ENCODE data around the gene TMEM95. TPM values are rescaled to one million over a fixed set of nuclear protein-coding genes. Genes with fewer than 3 reads are reported as not detected.

The TMEM95 gene
- total and polyA plus RNA-seq, 2 of the 8 experiments (the other 6 are each of a cell fraction or from before 2014, with no cell fraction given), result not detected

GRCh38 chr17:7327056-7327455, 27.9 kb upstream of the TMEM95 start:
- Histone ChIP-seq H2BK20ac (ENCODE audit: low read length) (no peak overlapping the region), H3K9ac (replicated peaks in 1 of 4; ENCODE audit: extremely low read depth in 1 of 4, low read depth in 3 of 4, low read length in 3 of 4) (no peak overlapping the region), H3K27me3 (replicated peaks in 1 of 4; ENCODE audit: control insufficient read depth in 3 of 4, extremely low read depth in 1 of 4, insufficient read depth in 3 of 4, low read length in 3 of 4) (no peaks in the 10 kb centered on the region; a peak in 1 of 7 replicates), H2AK5ac (ENCODE audit: low read depth, low read length) (no peak overlapping the region), H3K4me1 (replicated peaks in 1 of 4; ENCODE audit: control insufficient read depth in 3 of 4, insufficient read depth in 4 of 4, low read length in 3 of 4) (peaks cover 0 to 16% (median 6%) of the 10 kb centered on the region in 4 experiments; a peak in 6 of 7 replicates), H2BK15ac (ENCODE audit: low read length) (no peak overlapping the region), H2BK5ac (ENCODE audit: low read depth, low read length) (no peak overlapping the region), H3K79me2 (ENCODE audit: control insufficient read depth in 1 of 2, insufficient read depth in 2 of 2, low read length in 2 of 2) (peaks cover 0 to 14% of the 10 kb centered on the region in 2 experiments; a peak in 2 of 4 replicates), H3K4me3 (ENCODE audit: extremely low read depth in 1 of 4, insufficient read depth in 2 of 4, low read depth in 3 of 4, low read length in 4 of 4) (no peak overlapping the region), H2AFZ (ENCODE audit: low read length) (no peak overlapping the region), H3K56ac (replicated peaks; ENCODE audit: insufficient read length, low read depth, low read length) (no peak overlapping the region), H4K8ac (ENCODE audit: extremely low read depth, insufficient read depth, low read length) (0 out of 2 replicates have a peak overlapping the region, but pooled peaks have one; percentile 6), H3K4ac (replicated peaks; ENCODE audit: insufficient read length, low read depth, low read length) (no peak overlapping the region), H3K18ac (ENCODE audit: extremely low read depth, low read length) (no peak overlapping the region), H3K27ac (ENCODE audit: low read depth, low read length) (no peak overlapping the region), H2BK120ac (replicated peaks; ENCODE audit: low read depth, low read length) (no peak overlapping the region), H2BK12ac (ENCODE audit: low read depth, low read length) (no peak overlapping the region), H3K23me2 (ENCODE audit: low read depth, low read length) (peaks cover 8% of the 10 kb centered on the region), H3K23ac (ENCODE audit: insufficient read length) (no peak overlapping the region), H3K4me2 (ENCODE audit: insufficient read depth in 1 of 2, low read depth in 2 of 2, low read length in 2 of 2) (no peak overlapping the region), H4K20me1 (replicated peaks in 1 of 2; ENCODE audit: control insufficient read depth in 1 of 2, insufficient read depth in 2 of 2, low read length in 2 of 2) (peaks cover 2 to 13% of the 10 kb centered on the region in 2 experiments), H4K5ac (ENCODE audit: insufficient read length, low read depth, low read length) (no peak overlapping the region), H4K91ac (replicated peaks; ENCODE audit: insufficient read length, low read length) (no peak overlapping the region), H3K79me1 (ENCODE audit: low read depth, low read length) (peaks cover 2% of the 10 kb centered on the region; the same call in 1 of the 2 replicates), H3K9me3 (ENCODE audit: insufficient read depth in 2 of 2, low read depth in 1 of 2, low read length in 1 of 2) (no peaks in the 10 kb centered on the region), H3K14ac (ENCODE audit: insufficient read length) (no peak overlapping the region), H3K36me3 (ENCODE audit: control insufficient read depth in 2 of 4, insufficient read depth in 4 of 4, low read length in 3 of 4) (peaks cover 16 to 25% (median 24%) of the 10 kb centered on the region in 4 experiments)
- no peak for DNase-seq (ENCODE audit: low read depth in 1 of 2, low spot score in 2 of 2)
- 90% methylated on average over 7 of the region's 7 CpGs; no CpG with 5 or more reads in 1 of the 2 experiments for WGBS, 2 experiments (ENCODE audit: extremely low coverage in 1 of 2, insufficient coverage in 1 of 2, insufficient read length in 1 of 2, insufficient replicate concordance in 2 of 2, low coverage in 1 of 2, low lambda C conversion rate in 2 of 2, missing lambda C conversion rate in 1 of 2)
- CTCF ChIA-PET (ENCODE audit: partially characterized antibody), result interaction anchor here (1.2 to 9.3 kb wide), 8 partner anchors 8 to 65 kb away, joined by 3 to 167 read pairs (median 5); partner anchors contain the start of gene TMEM95
- no peak for FAIRE-seq
- POLR2A ChIA-PET (ENCODE audit: partially characterized antibody), result interaction anchor here (1.2 to 13.4 kb wide), 4 partner anchors 11 to 21 kb away, joined by 3 to 223 read pairs (median 22); partner anchors contain the start of genes ACAP1 and GPS2
- TF ChIP-seq E2F6 (IDR thresholded peaks at IDR 0.05) (no peak), HDAC2 (IDR thresholded peaks at IDR 0.05; ENCODE audit: borderline replicate concordance in 1 of 2, low read depth in 2 of 2, low read length in 2 of 2) (no peak)

All from H1 (cell line).